ENCODE results near the gene BMP10. TPM values are rescaled to one million over a fixed set of nuclear protein-coding genes. Genes with fewer than 3 reads are reported as not detected.

BMP10 gene
- total and polyA plus RNA-seq, 2 of the 13 experiments (the other 11 are each of a cell fraction or from before 2014, with no cell fraction given) = not detected

GRCh38 chr2:68854476-68854875 is 16.7 kb downstream of the BMP10 start:
- no peaks in the 10 kb centered on the region for H3K79me2 ChIP-seq (ENCODE audit: insufficient read depth, low read length)
- ChIA-PET CTCF (ENCODE audit: low intra/inter-chr PET ratio, low total read pairs) (no interaction called here), POLR2A (no interaction called here)
- H3K36me3 ChIP-seq (replicated peaks in 1 of 2; ENCODE audit: control insufficient read depth in 1 of 2, insufficient read depth in 2 of 2, low read length in 2 of 2) = no peaks in the 10 kb centered on the region
- intact Hi-C loops (cut with micrococcal nuclease; ENCODE audit: unreplicated experiment) (no loop called here), in situ Hi-C loops (cut with HindIII; ENCODE audit: extremely low pct_ligation_motif_present, low pct_unique_long_range_greater_than_20kb) (no loop called here)
- H2AFZ ChIP-seq (ENCODE audit: low read length) = no peak overlapping the region
- DNase-seq (ENCODE audit: low spot score) (no peak), ATAC-seq (no peak), FAIRE-seq (no peak)
- no peak overlapping the region for H3K4me3 ChIP-seq (replicated peaks in 1 of 3; ENCODE audit: insufficient read depth in 1 of 3, low read depth in 2 of 3, low read length in 3 of 3)
- TF ChIP-seq CC2D1A (CRISPR knock-in tag; IDR thresholded peaks at IDR 0.05) (no peak), RAD51 (IDR thresholded peaks at IDR 0.05; ENCODE audit: borderline replicate concordance) (no peak), FOXK2 (IDR thresholded peaks at IDR 0.05) (no peak), CBX2 (IDR thresholded peaks at IDR 0.05; ENCODE audit: low read depth, low read length) (no peak), CBX2 (CRISPR knock-in tag; IDR thresholded peaks at IDR 0.05; ENCODE audit: low read depth) (no peak), ZBTB20 (CRISPR knock-in tag; IDR thresholded peaks at IDR 0.05; ENCODE audit: borderline replicate concordance, low read depth) (no peak)
- TF ChIP-seq, protein P1, sequence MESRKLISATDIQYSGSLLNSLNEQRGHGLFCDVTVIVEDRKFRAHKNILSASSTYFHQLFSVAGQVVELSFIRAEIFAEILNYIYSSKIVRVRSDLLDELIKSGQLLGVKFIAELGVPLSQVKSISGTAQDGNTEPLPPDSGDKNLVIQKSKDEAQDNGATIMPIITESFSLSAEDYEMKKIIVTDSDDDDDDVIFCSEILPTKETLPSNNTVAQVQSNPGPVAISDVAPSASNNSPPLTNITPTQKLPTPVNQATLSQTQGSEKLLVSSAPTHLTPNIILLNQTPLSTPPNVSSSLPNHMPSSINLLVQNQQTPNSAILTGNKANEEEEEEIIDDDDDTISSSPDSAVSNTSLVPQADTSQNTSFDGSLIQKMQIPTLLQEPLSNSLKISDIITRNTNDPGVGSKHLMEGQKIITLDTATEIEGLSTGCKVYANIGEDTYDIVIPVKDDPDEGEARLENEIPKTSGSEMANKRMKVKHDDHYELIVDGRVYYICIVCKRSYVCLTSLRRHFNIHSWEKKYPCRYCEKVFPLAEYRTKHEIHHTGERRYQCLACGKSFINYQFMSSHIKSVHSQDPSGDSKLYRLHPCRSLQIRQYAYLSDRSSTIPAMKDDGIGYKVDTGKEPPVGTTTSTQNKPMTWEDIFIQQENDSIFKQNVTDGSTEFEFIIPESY (CRISPR knock-in tag; IDR thresholded peaks at IDR 0.05) = no peak
- H3K27me3 ChIP-seq (ENCODE audit: control insufficient read depth in 1 of 2, insufficient read depth in 2 of 2, low read length in 2 of 2) = peaks cover 0 to 35% of the 10 kb centered on the region in 2 experiments; a peak in 3 of 5 replicates
- no peaks in the 10 kb centered on the region for H4K20me1 ChIP-seq (ENCODE audit: insufficient read depth, low read length)
- H3K9me3 ChIP-seq (ENCODE audit: low read length) = no peaks in the 10 kb centered on the region
- no TSS peak for BruUV-seq (replicated peaks)
- no peaks in the 10 kb centered on the region for H3K4me1 ChIP-seq (ENCODE audit: insufficient read depth, low read length)
- no peak overlapping the region for H3K4me2 ChIP-seq (ENCODE audit: low read depth, low read length)
- H3K27ac ChIP-seq (ENCODE audit: extremely low read length, insufficient read depth, low read length) = no peak overlapping the region
- H3K9ac ChIP-seq (ENCODE audit: insufficient read depth, low read depth, low read length) = no peak overlapping the region

- Histone ChIP-seq H3K4me2 (ENCODE audit: low read depth, low read length) (no peak overlapping the region), H3K27me3 (ENCODE audit: control insufficient read depth in 1 of 2, insufficient read depth in 2 of 2, low read length in 2 of 2) (peaks cover 0 to 35% of the 10 kb centered on the region in 2 experiments; a peak in 3 of 5 replicates), H3K4me1 (ENCODE audit: insufficient read depth, low read length) (no peaks in the 10 kb centered on the region), H3K79me2 (ENCODE audit: insufficient read depth, low read length) (no peaks in the 10 kb centered on the region), H3K27ac (ENCODE audit: extremely low read length, insufficient read depth, low read length) (no peak overlapping the region), H2AFZ (ENCODE audit: low read length) (no peak overlapping the region), H3K36me3 (replicated peaks in 1 of 2; ENCODE audit: control insufficient read depth in 1 of 2, insufficient read depth in 2 of 2, low read length in 2 of 2) (no peaks in the 10 kb centered on the region), H3K9me3 (ENCODE audit: low read length) (no peaks in the 10 kb centered on the region), H4K20me1 (ENCODE audit: insufficient read depth, low read length) (no peaks in the 10 kb centered on the region), H3K4me3 (replicated peaks in 1 of 3; ENCODE audit: insufficient read depth in 1 of 3, low read depth in 2 of 3, low read length in 3 of 3) (no peak overlapping the region), H3K9ac (ENCODE audit: insufficient read depth, low read depth, low read length) (no peak overlapping the region)
- POLR2A ChIA-PET = no interaction called here
- no TSS peak for BruUV-seq (replicated peaks)
- no peak for TF ChIP-seq MXD3 (CRISPR knock-in tag; IDR thresholded peaks at IDR 0.05)
- TF ChIP-seq, protein P2, sequence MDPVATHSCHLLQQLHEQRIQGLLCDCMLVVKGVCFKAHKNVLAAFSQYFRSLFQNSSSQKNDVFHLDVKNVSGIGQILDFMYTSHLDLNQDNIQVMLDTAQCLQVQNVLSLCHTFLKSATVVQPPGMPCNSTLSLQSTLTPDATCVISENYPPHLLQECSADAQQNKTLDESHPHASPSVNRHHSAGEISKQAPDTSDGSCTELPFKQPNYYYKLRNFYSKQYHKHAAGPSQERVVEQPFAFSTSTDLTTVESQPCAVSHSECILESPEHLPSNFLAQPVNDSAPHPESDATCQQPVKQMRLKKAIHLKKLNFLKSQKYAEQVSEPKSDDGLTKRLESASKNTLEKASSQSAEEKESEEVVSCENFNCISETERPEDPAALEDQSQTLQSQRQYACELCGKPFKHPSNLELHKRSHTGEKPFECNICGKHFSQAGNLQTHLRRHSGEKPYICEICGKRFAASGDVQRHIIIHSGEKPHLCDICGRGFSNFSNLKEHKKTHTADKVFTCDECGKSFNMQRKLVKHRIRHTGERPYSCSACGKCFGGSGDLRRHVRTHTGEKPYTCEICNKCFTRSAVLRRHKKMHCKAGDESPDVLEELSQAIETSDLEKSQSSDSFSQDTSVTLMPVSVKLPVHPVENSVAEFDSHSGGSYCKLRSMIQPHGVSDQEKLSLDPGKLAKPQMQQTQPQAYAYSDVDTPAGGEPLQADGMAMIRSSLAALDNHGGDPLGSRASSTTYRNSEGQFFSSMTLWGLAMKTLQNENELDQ (CRISPR knock-in tag; IDR thresholded peaks at IDR 0.05; ENCODE audit: borderline replicate concordance) = no peak
- in situ Hi-C loops (cut with HindIII; ENCODE audit: extremely low pct_ligation_motif_present, low pct_unique_long_range_greater_than_20kb) (no loop called here), intact Hi-C loops (cut with micrococcal nuclease; ENCODE audit: unreplicated experiment) (no loop called here)
- DNase-seq (ENCODE audit: low spot score) (no peak), FAIRE-seq (no peak), ATAC-seq (no peak)
- WGBS (ENCODE audit: low lambda C conversion rate) = 8% methylated on average over 4 of the region's 4 CpGs
- CTCF ChIA-PET (ENCODE audit: low intra/inter-chr PET ratio, low total read pairs) = no interaction called here
Measured at GRCh38 chr2:68853915-68854314, 17.3 kb downstream of the BMP10 start.

All from HepG2 (cell line).